HPDE6-E6E7 (cell line): ENCODE measurements around the gene OLFM1.
"Not testable (repeated sequence)": the region's sequence is repeated elsewhere in the genome, so short reads cannot be mapped to it uniquely, and the experiment has no call there.

Experiments used
- DNase-seq: peaks from one replicate; pipeline ENCODE4 v3.0.0; 2011; ENCODE audit warnings: missing footprints; ENCODE audit errors: extremely low spot score

Gene OLFM1

GRCh38 chr9:135151757-135152613 is 64.5 kb downstream of the OLFM1 start:
- DNase-seq: no peak

GRCh38 chr9:135152614-135153334 is 65.3 kb downstream of the OLFM1 start:
- no peak for DNase-seq

GRCh38 chr9:135154050-135154615 is 66.7 kb downstream of the OLFM1 start:
- DNase-seq: no peak

GRCh38 chr9:135155396-135155795 is 67.9 kb downstream of the OLFM1 start:
- DNase-seq: no peak

- no peak for DNase-seq
Measured at GRCh38 chr9:135156525-135157510, 69.3 kb downstream of the OLFM1 start.

GRCh38 chr9:135157856-135158563 is 70.5 kb downstream of the OLFM1 start:
- DNase-seq: no peak

GRCh38 chr9:135158564-135158937 is 71.1 kb downstream of the OLFM1 start:
- no peak for DNase-seq

- DNase-seq: no peak
Measured at GRCh38 chr9:135159801-135160200, 72.3 kb downstream of the OLFM1 start.

GRCh38 chr9:135160862-135161261 is 73.4 kb downstream of the OLFM1 start:
- no peak for DNase-seq

GRCh38 chr9:135162599-135162998 is 75.1 kb downstream of the OLFM1 start:
- not testable (repeated sequence) for DNase-seq

- no peak for DNase-seq
Measured at GRCh38 chr9:135163023-135163780, 75.7 kb downstream of the OLFM1 start.

- no peak for DNase-seq
Measured at GRCh38 chr9:135164036-135164435, 76.6 kb downstream of the OLFM1 start.

- DNase-seq: no peak
Measured at GRCh38 chr9:135165003-135165711, 77.7 kb downstream of the OLFM1 start.

GRCh38 chr9:135165756-135166519 is 78.5 kb downstream of the OLFM1 start:
- no peak for DNase-seq

- DNase-seq: no peak
Measured at GRCh38 chr9:135166565-135166964, 79.1 kb downstream of the OLFM1 start.

- DNase-seq: no peak
Measured at GRCh38 chr9:135167356-135167755, 79.9 kb downstream of the OLFM1 start.

GRCh38 chr9:135167849-135168655 is 80.6 kb downstream of the OLFM1 start:
- DNase-seq: no peak

- no peak for DNase-seq
Measured at GRCh38 chr9:135169709-135170226, 82.3 kb downstream of the OLFM1 start.
